Glutamatergic neuron (in vitro differentiated cells): ENCODE measurements around the gene LRP2BP. TPM values are rescaled to one million over a fixed set of nuclear protein-coding genes. Genes with fewer than 3 reads are reported as not detected.

Experiments used
- DNase-seq: peaks from one replicate; pipeline ENCODE4 v3.0.0; 2022
- H3K27ac Mint-ChIP-seq: one replicate; pipeline ENCODE4 v1.8.0; 2020; ENCODE audit warnings: mild to moderate bottlenecking, mixed read lengths, inconsistent platforms; ENCODE audit not compliant: unreplicated experiment
- H3K27me3 Mint-ChIP-seq: one replicate; pipeline ENCODE4 v1.8.0; 2020; ENCODE audit warnings: mild to moderate bottlenecking, moderate library complexity, mixed read lengths, inconsistent platforms; ENCODE audit not compliant: unreplicated experiment
- H3K36me3 Mint-ChIP-seq: one replicate; pipeline ENCODE4 v1.8.0; 2020; ENCODE audit warnings: mild to moderate bottlenecking, mixed read lengths, inconsistent platforms; ENCODE audit not compliant: unreplicated experiment
- H3K4me1 Mint-ChIP-seq: one replicate; pipeline ENCODE4 v1.8.0; 2020; ENCODE audit warnings: mild to moderate bottlenecking, low read depth, mixed read lengths, inconsistent platforms; ENCODE audit not compliant: unreplicated experiment
- H3K4me3 Mint-ChIP-seq: one replicate; pipeline ENCODE4 v1.8.0; 2020; ENCODE audit warnings: mild to moderate bottlenecking, mixed read lengths, inconsistent platforms; ENCODE audit not compliant: unreplicated experiment
- H3K9me3 Mint-ChIP-seq: one replicate; pipeline ENCODE4 v1.8.0; 2020; ENCODE audit warnings: mild to moderate bottlenecking, moderate library complexity, mixed read lengths, inconsistent platforms; ENCODE audit not compliant: unreplicated experiment
- CTCF ChIP-seq: fragments of 200-600 bp; sonication (generic); IDR thresholded peaks from one replicate; pipeline ENCODE4 v1.5.0; 2021; ENCODE audit not compliant: partially characterized antibody, unreplicated experiment
- total RNA-seq: library from RNA; stranded (reverse); fragmentation: NEBNext Ultra II Directional; extraction: Animal tissue kit (Norgen Biotek cat#: 25700); gene quantifications from one replicate; pipeline ENCODE4 v1.2.1, GENCODE V29; 2021; ENCODE audit not compliant: unreplicated experiment

Gene LRP2BP
- total RNA-seq, 1 donor from 2014 or later: 1.1 TPM

- Mint-ChIP-seq H3K4me1 (peaks cover 13% of the 10 kb centered on the region), H3K9me3 (no peaks in the 10 kb centered on the region), H3K27ac (no peak overlapping the region), H3K4me3 (no peak overlapping the region), H3K27me3 (no peaks in the 10 kb centered on the region), H3K36me3 (no peaks in the 10 kb centered on the region)
- no peak for TF ChIP-seq CTCF
- DNase-seq: no peak
Measured at GRCh38 chr4:185357211-185357610, 38.5 kb downstream of the LRP2BP start.

GRCh38 chr4:185352741-185353140 is 43.0 kb downstream of the LRP2BP start:
- no peak for TF ChIP-seq CTCF
- H3K36me3 Mint-ChIP-seq: peaks cover 5% of the 10 kb centered on the region
- peaks cover 13% of the 10 kb centered on the region for H3K4me1 Mint-ChIP-seq
- no peaks in the 10 kb centered on the region for H3K27me3 Mint-ChIP-seq
- no peak for DNase-seq
- H3K9me3 Mint-ChIP-seq: no peaks in the 10 kb centered on the region
- H3K4me3 Mint-ChIP-seq: no peak overlapping the region
- no peak overlapping the region for H3K27ac Mint-ChIP-seq

GRCh38 chr4:185352202-185352601 is 43.5 kb downstream of the LRP2BP start:
- no peak for TF ChIP-seq CTCF
- Mint-ChIP-seq H3K27ac (no peak overlapping the region), H3K36me3 (peaks cover 5% of the 10 kb centered on the region)

GRCh38 chr4:185351691-185352090 is 44.0 kb downstream of the LRP2BP start:
- H3K36me3 Mint-ChIP-seq: peaks cover 5% of the 10 kb centered on the region
- no peaks in the 10 kb centered on the region for H3K27me3 Mint-ChIP-seq
- no peak for DNase-seq
- no peak overlapping the region for H3K27ac Mint-ChIP-seq
- no peak overlapping the region for H3K4me3 Mint-ChIP-seq
- TF ChIP-seq CTCF: no peak
- peaks cover 9% of the 10 kb centered on the region for H3K4me1 Mint-ChIP-seq
- no peaks in the 10 kb centered on the region for H3K9me3 Mint-ChIP-seq

More at GRCh38 chr4:185352202-185352601, 43.5 kb downstream of the LRP2BP start:
- H3K9me3 Mint-ChIP-seq: no peaks in the 10 kb centered on the region
- no peak for DNase-seq
- peaks cover 11% of the 10 kb centered on the region for H3K4me1 Mint-ChIP-seq
- no peaks in the 10 kb centered on the region for H3K27me3 Mint-ChIP-seq
- H3K4me3 Mint-ChIP-seq: no peak overlapping the region

- Mint-ChIP-seq H3K36me3 (peaks cover 5% of the 10 kb centered on the region), H3K4me3 (no peak overlapping the region), H3K27me3 (peaks cover 5% of the 10 kb centered on the region), H3K9me3 (peaks cover 10% of the 10 kb centered on the region), H3K27ac (peak overlapping the region; percentile 16), H3K4me1 (peaks cover 20% of the 10 kb centered on the region)
- TF ChIP-seq CTCF: no peak
- no peak for DNase-seq
Measured at GRCh38 chr4:185346975-185347601, 48.6 kb downstream of the LRP2BP start.
